ENCODE measurements around the gene P2RX6. TPM values are rescaled to one million over a fixed set of nuclear protein-coding genes. Genes with fewer than 3 reads are reported as not detected.

The P2RX6 gene
- total and polyA plus RNA-seq, 9 of the 15 experiments (the other 6 are each of a cell fraction or from before 2014, with no cell fraction given) = 0.01 to 3.9 (median 1.5) TPM; not detected in 1

DNA sequence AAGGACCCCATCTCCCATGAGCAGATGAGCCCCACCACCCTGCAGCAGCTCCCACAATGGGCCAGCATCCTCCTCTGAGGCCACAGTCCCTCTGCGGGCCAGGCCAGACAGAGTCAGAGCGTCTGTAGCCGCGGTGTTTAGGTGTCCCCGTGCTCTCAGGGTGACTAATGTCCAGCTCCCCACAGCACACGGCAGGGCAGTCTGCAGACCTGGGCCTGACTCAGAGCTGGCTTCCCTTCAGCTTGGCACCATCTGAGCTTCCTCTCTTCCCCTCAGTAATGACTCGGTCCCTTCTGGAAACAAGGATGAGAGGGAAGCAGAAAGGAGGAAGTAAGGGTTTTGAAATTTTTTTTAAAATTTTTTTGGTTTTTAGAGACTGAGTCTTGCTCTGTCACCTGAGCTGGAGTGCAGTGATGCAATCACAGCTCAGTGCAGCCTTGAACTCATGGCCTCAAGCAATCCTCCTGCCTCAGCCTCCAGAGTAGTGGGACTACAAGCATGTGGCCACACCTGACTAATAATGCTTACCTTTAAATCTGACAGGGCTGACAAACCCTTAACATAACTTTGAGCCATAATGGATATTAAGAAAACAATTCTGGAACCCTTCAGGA lies 59.2 kb downstream of the P2RX6 start:
- Histone ChIP-seq H3K79me2 (ENCODE audit: control insufficient read depth, insufficient read depth, low read length) (no peaks in the 10 kb centered on the region), H3K27ac (ENCODE audit: extremely low read depth, low read depth, low read length) (no peak overlapping the region), H3K9me3 (replicated peaks; ENCODE audit: control insufficient read depth, insufficient read depth, low read depth, low read length) (peaks cover 5% of the 10 kb centered on the region), H3K4me1 (replicated peaks in 1 of 2; ENCODE audit: control insufficient read depth in 2 of 2, insufficient read depth in 2 of 2, low read length in 2 of 2) (peaks cover 0 to 20% of the 10 kb centered on the region in 2 experiments; a peak in 2 of 5 replicates), H3K4me2 (ENCODE audit: insufficient read depth, low read length) (no peak overlapping the region), H4K20me1 (replicated peaks; ENCODE audit: control insufficient read depth, insufficient read depth, low read length) (peaks cover 6% of the 10 kb centered on the region), H2AFZ (ENCODE audit: low read depth, low read length) (no peak overlapping the region), H3K27me3 (ENCODE audit: control insufficient read depth in 2 of 2, insufficient read depth in 2 of 2, low read length in 2 of 2) (peaks cover 62 to 75% of the 10 kb centered on the region in 2 experiments), H3K9me1 (ENCODE audit: control insufficient read depth, insufficient read depth, low read length) (no peaks in the 10 kb centered on the region), H3K9ac (ENCODE audit: insufficient read depth in 1 of 2, low read depth in 2 of 2, low read length in 2 of 2) (0 out of 4 replicates have a peak overlapping the region, but pooled peaks of 1 of the 2 experiments have one; percentile 7), H3K36me3 (ENCODE audit: control insufficient read depth, insufficient read depth, low read length) (no peaks in the 10 kb centered on the region), H3K4me3 (no peak overlapping the region)
- in situ Hi-C loops (cut with MboI) = no loop called here
- FAIRE-seq (no peak), DNase-seq (ENCODE audit: extremely low read depth in 1 of 4, low spot score in 3 of 4) (peak in 2 of 4 experiments; percentile 42 to 45), ATAC-seq (peak; percentile 46)
- intact Hi-C loops (cut with micrococcal nuclease) = loop anchor here (5.0 kb wide), 1 partner anchor 187 kb away; no protein-coding TSS in a partner anchor
- POLR2A ChIA-PET = interaction anchor here (0.8 to 4.1 kb wide), 6 partner anchors 9 to 567 kb away, joined by 3 to 51 read pairs (median 3); partner anchors contain the start of gene P2RX6
- CTCF ChIA-PET (ENCODE audit: low intra/inter-chr PET ratio) = no interaction called here
- WGBS (ENCODE audit: insufficient coverage, low coverage, missing lambda C conversion rate) = 3% methylated on average over 7 of the region's 7 CpGs
- BruUV-seq (replicated peaks) = no TSS peak
- TF ChIP-seq NCOA6 (IDR thresholded peaks at IDR 0.05) (no peak), SREBF2 (CRISPR knock-in tag; IDR thresholded peaks at IDR 0.05) (no peak), E2F5 (CRISPR knock-in tag; IDR thresholded peaks at IDR 0.05) (0 out of 2 replicates have a peak, but pooled peaks have one; percentile 10), SMAD3 (CRISPR knock-in tag; conservative IDR thresholded peaks at IDR 0.05) (no peak), SP2 (IDR thresholded peaks at IDR 0.05; ENCODE audit: extremely low read depth, low read depth, low read length, poor library complexity, severe bottlenecking) (no peak), FOXA3 (CRISPR knock-in tag; conservative IDR thresholded peaks at IDR 0.05 in 1 of 2, IDR thresholded peaks at IDR 0.05 in 1 of 2) (no peak), POLR2H (tag; IDR thresholded peaks at IDR 0.05; ENCODE audit: low read depth) (no peak), ZNF133 (CRISPR knock-in tag; IDR thresholded peaks at IDR 0.05) (no peak), EP300 (IDR thresholded peaks at IDR 0.05; ENCODE audit: low read length) (no peak), DIDO1 (tag; IDR thresholded peaks at IDR 0.05; ENCODE audit: low read depth) (no peak), HDAC1 (IDR thresholded peaks at IDR 0.05) (no peak), ZNF445 (CRISPR knock-in tag; IDR thresholded peaks at IDR 0.05; ENCODE audit: low read depth) (no peak), TBL1XR1 (IDR thresholded peaks at IDR 0.05; ENCODE audit: low read length in 2 of 2) (no peak), TGIF2 (CRISPR knock-in tag; IDR thresholded peaks at IDR 0.05) (no peak), HEY1 (CRISPR knock-in tag; IDR thresholded peaks at IDR 0.05; ENCODE audit: borderline replicate concordance) (no peak), BRF2 (IDR thresholded peaks at IDR 0.05; ENCODE audit: borderline replicate concordance, insufficient read depth, insufficient read length) (no peak), HMG20B (CRISPR knock-in tag; IDR thresholded peaks at IDR 0.05) (no peak), ATF2 (CRISPR knock-in tag; IDR thresholded peaks at IDR 0.05) (no peak), ZNF224 (CRISPR knock-in tag; IDR thresholded peaks at IDR 0.05) (no peak), TRIM28 (IDR thresholded peaks at IDR 0.05) (no peak), ZEB2 (IDR thresholded peaks at IDR 0.05) (no peak)

Measured in K562 (cell line).